Body of pancreas (tissue), 4 donors: Measurements from ENCODE around the gene CTCF. TPM values are rescaled to one million over a fixed set of nuclear protein-coding genes. Genes with fewer than 3 reads are reported as not detected.

Source experiments
- ATAC-seq: fragments of 150-250 bp; one replicate; pipeline ENCODE4 v1.9.1; 2016
- DNase-seq, 4 donors: peaks; one replicate each; pipeline ENCODE4 v3.0.0-alpha.2; 2019
- H3K27ac ChIP-seq, 4 donors: fragments of 200-600 bp; sonication (generic); 1 replicate in 3 of 4; 2 replicates in 1 of 4; pipeline versions ENCODE4 v1.5.1 to v1.6.1; 2016 to 2019; ENCODE audit warnings: mild to moderate bottlenecking in 1 of 4, mixed read lengths in 1 of 4, moderate library complexity in 1 of 4
- H3K27me3 ChIP-seq, 2 donors: fragments of 200-600 bp; sonication (generic); one replicate each; pipeline ENCODE4 v1.6.0; 2016; ENCODE audit warnings: mild to moderate bottlenecking in 1 of 2
- H3K36me3 ChIP-seq, 2 donors: fragments of 200-600 bp; sonication (generic); replicated peaks in 1 of 2; 2 replicates each; pipeline ENCODE4 v1.5.1; 2016; ENCODE audit warnings: low read depth in 2 of 2; ENCODE audit not compliant: insufficient read depth in 1 of 2
- H3K4me1 ChIP-seq: fragments of 200-600 bp; sonication (generic); one replicate; pipeline ENCODE4 v1.6.0; 2016
- H3K4me3 ChIP-seq, 2 donors: fragments of 200-600 bp; sonication (generic); 1 replicate in 1 of 2; 2 replicates in 1 of 2; pipeline ENCODE4 v1.5.1; 2016 to 2019
- H3K9me3 ChIP-seq, 3 donors: fragments of 200-600 bp; sonication (generic); 1 replicate in 2 of 3; 2 replicates in 1 of 3; pipeline ENCODE4 v1.5.1; 2016
- CTCF ChIP-seq, 7 experiments: fragments of 450-650 bp in 4 of 7; fragments of 200-600 bp in 3 of 7; sonication (generic) in 3 of 7; IDR thresholded peaks; one replicate each; pipeline ENCODE4 v1.5.1; 2016 to 2019; ENCODE audit warnings: antibody characterized with exemption in 7 of 7
- POLR2A ChIP-seq, 3 donors: fragments of 450-650 bp; IDR thresholded peaks; one replicate each; pipeline ENCODE4 v1.6.1; 2016; ENCODE audit warnings: antibody characterized with exemption in 3 of 3, mild to moderate bottlenecking in 2 of 3
- WGBS, 2 donors: methylation state at CpG; one replicate each; pipeline ENCODE4 v1.1.5; 2017; 5-methylcytosine and 5-hydroxymethylcytosine counted together
- intact Hi-C: fragments of 100-400 bp; cut with DNase I; formaldehyde crosslinking; loops from one replicate; pipeline ENCODE4 v1.15.1; 2023
- total RNA-seq, 2 donors: library from RNA; depleted of rRNA; stranded (reverse); fragments of >200 nt; gene quantifications; one replicate each; pipeline ENCODE4 v1.1.0, GENCODE V29; 2016

CTCF gene
- total RNA-seq, 2 donors from 2014 or later, result 24.4 to 33.0 TPM

- DNase-seq (no peak), ATAC-seq (no peak)
- peaks cover 0 to 2% of the 10 kb centered on the region in 2 donors for H3K36me3 ChIP-seq
- intact Hi-C loops, result no loop called here
- 43 to 77% methylated on average over 1 of the region's 1 CpG for WGBS, 2 donors
- H3K4me1 ChIP-seq, result peaks cover 35% of the 10 kb centered on the region
- no peak overlapping the region for H3K27ac ChIP-seq
- no peak overlapping the region for H3K4me3 ChIP-seq
- H3K9me3 ChIP-seq, result no peaks in the 10 kb centered on the region
- no peaks in the 10 kb centered on the region for H3K27me3 ChIP-seq
- TF ChIP-seq CTCF (IDR thresholded peaks at IDR 0.05) (no peak), POLR2A (IDR thresholded peaks at IDR 0.05) (no peak)
Observed at GRCh38 chr16:67549936-67550335, 12.4 kb upstream of the CTCF start.

- H3K9me3 ChIP-seq, result no peaks in the 10 kb centered on the region
- DNase-seq, result no peak
- H3K27ac ChIP-seq, result no peak overlapping the region
- H3K4me3 ChIP-seq, result no peak overlapping the region
- intact Hi-C loops, result no loop called here
- no peak for TF ChIP-seq CTCF (IDR thresholded peaks at IDR 0.05)
- TF ChIP-seq POLR2A (IDR thresholded peaks at IDR 0.05), result no peak
- ATAC-seq, result no peak
- no peaks in the 10 kb centered on the region for H3K27me3 ChIP-seq
- 86 to 94% methylated on average over 1 to 2 of the region's 2 CpGs for WGBS, 2 donors
- H3K36me3 ChIP-seq, result no peaks in the 10 kb centered on the region
- peaks cover 28% of the 10 kb centered on the region for H3K4me1 ChIP-seq
Observed at GRCh38 chr16:67551091-67551490, 11.2 kb upstream of the CTCF start.

- peaks cover 19% of the 10 kb centered on the region for H3K4me1 ChIP-seq
- no peak overlapping the region for H3K4me3 ChIP-seq
- TF ChIP-seq CTCF (IDR thresholded peaks at IDR 0.05) (no peak), POLR2A (IDR thresholded peaks at IDR 0.05) (no peak)
- H3K27me3 ChIP-seq, result no peaks in the 10 kb centered on the region
- DNase-seq, result no peak
- no peaks in the 10 kb centered on the region for H3K36me3 ChIP-seq
- 64 to 71% methylated on average over 2 of the region's 2 CpGs for WGBS, 2 donors
- intact Hi-C loops, result no loop called here
- H3K9me3 ChIP-seq, result no peaks in the 10 kb centered on the region
- peak overlapping the region; percentile 35 to 73 (median 69) for H3K27ac ChIP-seq
- ATAC-seq, result no peak
Observed at GRCh38 chr16:67551972-67552371, 10.4 kb upstream of the CTCF start.

- Histone ChIP-seq H3K9me3 (no peaks in the 10 kb centered on the region), H3K4me1 (peaks cover 14% of the 10 kb centered on the region), H3K27me3 (no peaks in the 10 kb centered on the region), H3K27ac (peak overlapping the region; percentile 35 to 73 (median 69)), H3K36me3 (no peaks in the 10 kb centered on the region), H3K4me3 (no peak overlapping the region)
- TF ChIP-seq CTCF (IDR thresholded peaks at IDR 0.05) (no peak), POLR2A (IDR thresholded peaks at IDR 0.05) (no peak)
- intact Hi-C loops, result no loop called here
- WGBS, 2 donors, result 16 to 33% methylated on average over 4 of the region's 4 CpGs
- ATAC-seq (peak; percentile 60), DNase-seq (peak; percentile 34 to 67 (median 56))
Observed at GRCh38 chr16:67552476-67552875, 9.8 kb upstream of the CTCF start.

- peaks cover 16% of the 10 kb centered on the region for H3K4me1 ChIP-seq
- H3K36me3 ChIP-seq, result no peaks in the 10 kb centered on the region
- H3K4me3 ChIP-seq, result no peak overlapping the region
- 59 to 61% methylated on average over 3 of the region's 3 CpGs for WGBS, 2 donors
- H3K27ac ChIP-seq, result peak overlapping the region in 1 of 4 donors; percentile 0
- intact Hi-C loops, result loop anchor here (5.0 kb wide), 1 partner anchor 101 kb away; no protein-coding TSS in a partner anchor
- H3K9me3 ChIP-seq, result no peaks in the 10 kb centered on the region
- H3K27me3 ChIP-seq, result no peaks in the 10 kb centered on the region
- no peak for ATAC-seq
- no peak for DNase-seq
- TF ChIP-seq CTCF (IDR thresholded peaks at IDR 0.05), result no peak
- TF ChIP-seq POLR2A (IDR thresholded peaks at IDR 0.05), result no peak
Observed at GRCh38 chr16:67555795-67556212, 6.5 kb upstream of the CTCF start.
